ENCODE results near the gene CACNA1D.

Gene CACNA1D

DNA sequence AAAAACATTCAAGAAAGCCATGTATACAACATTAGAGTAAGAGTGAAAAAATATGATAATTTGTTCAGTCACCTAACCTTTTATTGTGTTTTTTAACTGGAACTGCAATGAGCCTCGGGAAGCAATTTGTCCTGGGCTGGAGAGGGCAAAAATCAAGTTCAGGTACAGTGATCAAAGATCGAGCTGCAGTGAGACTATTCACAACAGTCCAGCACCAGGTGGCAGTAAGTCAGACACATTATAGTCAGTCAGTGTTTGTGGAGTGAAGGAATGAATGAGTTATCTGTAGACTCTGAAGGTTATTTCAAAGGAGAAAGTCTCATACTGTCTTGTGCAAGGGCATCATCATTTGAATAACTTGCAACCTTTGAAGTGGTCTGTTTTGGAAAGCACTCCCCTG is 235.2 kb downstream of the CACNA1D start:
- no peak overlapping the region for H3K4me2 ChIP-seq (ENCODE audit: low read length, poor library complexity, severe bottlenecking)
- H2BK15ac ChIP-seq (ENCODE audit: low read depth, poor library complexity, severe bottlenecking), result no peak overlapping the region
- H3K27ac ChIP-seq (ENCODE audit: low read length, poor library complexity, severe bottlenecking), result no peak overlapping the region
- H3K4ac ChIP-seq (ENCODE audit: low read depth in 1 of 2, low read length in 2 of 2), result no peak overlapping the region
- H4K8ac ChIP-seq (ENCODE audit: low read length), result no peak overlapping the region
- H4K91ac ChIP-seq (ENCODE audit: low read length), result no peak overlapping the region
- 57% methylated on average over 2 of the region's 2 CpGs for WGBS
- H2AFZ ChIP-seq (ENCODE audit: low read depth, low read length), result no peak overlapping the region
- H2BK5ac ChIP-seq (ENCODE audit: low read depth, low read length, poor library complexity, severe bottlenecking), result no peak overlapping the region
- no peaks in the 10 kb centered on the region for H3K36me3 ChIP-seq (ENCODE audit: control insufficient read depth in 1 of 2, insufficient read depth in 2 of 2, low read depth in 1 of 2, low read length in 2 of 2)
- H2AK5ac ChIP-seq (ENCODE audit: low read length, severe bottlenecking), result no peak overlapping the region
- no peak overlapping the region for H2BK120ac ChIP-seq (ENCODE audit: low read depth, low read length)
- H3K4me1 ChIP-seq (ENCODE audit: control insufficient read depth, insufficient read depth, low read depth, low read length), result no peaks in the 10 kb centered on the region
- H3K79me1 ChIP-seq (replicated peaks; ENCODE audit: low read length, poor library complexity, severe bottlenecking), result no peaks in the 10 kb centered on the region
- no peak overlapping the region for H3K18ac ChIP-seq (ENCODE audit: low read depth in 1 of 2, low read length in 2 of 2)
- no peak overlapping the region for H3K9ac ChIP-seq (ENCODE audit: low read length)
- H3K4me3 ChIP-seq (ENCODE audit: insufficient read depth in 1 of 2, low read depth in 1 of 2, low read length in 2 of 2), result no peak overlapping the region
- H3K23ac ChIP-seq (ENCODE audit: low read length in 2 of 2), result no peak overlapping the region
- peaks cover 6 to 10% of the 10 kb centered on the region in 2 experiments for H3K27me3 ChIP-seq (ENCODE audit: control insufficient read depth in 1 of 2, insufficient read depth in 1 of 2, low read length in 2 of 2)
- H2BK12ac ChIP-seq (ENCODE audit: low read length in 2 of 2), result no peak overlapping the region
- no peak for DNase-seq
- no peaks in the 10 kb centered on the region for H3K9me3 ChIP-seq (ENCODE audit: control insufficient read depth, low read length)
- H3K14ac ChIP-seq (ENCODE audit: low read length in 2 of 2), result no peak overlapping the region

DNA sequence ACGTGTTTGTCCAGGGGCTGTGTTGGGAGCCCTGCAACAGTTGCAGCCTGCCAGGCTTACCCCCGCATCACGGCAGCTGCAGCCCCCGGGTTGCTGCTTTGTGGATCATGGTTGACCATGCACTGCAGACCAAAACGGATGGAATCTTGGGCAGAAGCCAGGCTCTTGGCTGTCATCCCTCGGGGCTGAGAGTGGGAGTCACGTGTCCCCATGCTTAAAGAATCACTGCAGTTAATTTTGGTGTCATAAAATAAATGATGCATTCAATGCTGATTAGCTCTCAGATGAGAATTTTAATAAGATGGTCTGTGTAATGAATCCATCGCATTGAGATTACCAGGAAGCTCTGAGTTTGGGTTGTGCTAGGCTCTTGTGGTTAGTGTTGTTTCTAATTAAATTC is 236.2 kb downstream of the CACNA1D start:
- Histone ChIP-seq H3K36me3 (ENCODE audit: control insufficient read depth in 1 of 2, insufficient read depth in 2 of 2, low read depth in 1 of 2, low read length in 2 of 2) (no peaks in the 10 kb centered on the region), H3K14ac (ENCODE audit: low read length in 2 of 2) (no peak overlapping the region), H3K4ac (ENCODE audit: low read depth in 1 of 2, low read length in 2 of 2) (no peak overlapping the region), H3K27me3 (ENCODE audit: control insufficient read depth in 1 of 2, insufficient read depth in 1 of 2, low read length in 2 of 2) (peaks cover 9 to 12% of the 10 kb centered on the region in 2 experiments), H2BK15ac (ENCODE audit: low read depth, poor library complexity, severe bottlenecking) (no peak overlapping the region), H2AFZ (ENCODE audit: low read depth, low read length) (no peak overlapping the region), H3K27ac (ENCODE audit: low read length, poor library complexity, severe bottlenecking) (no peak overlapping the region), H2AK5ac (ENCODE audit: low read length, severe bottlenecking) (no peak overlapping the region), H3K9ac (ENCODE audit: low read length) (no peak overlapping the region), H4K8ac (ENCODE audit: low read length) (no peak overlapping the region), H4K91ac (ENCODE audit: low read length) (no peak overlapping the region), H3K4me3 (ENCODE audit: insufficient read depth in 1 of 2, low read depth in 1 of 2, low read length in 2 of 2) (no peak overlapping the region), H3K23ac (ENCODE audit: low read length in 2 of 2) (no peak overlapping the region), H2BK120ac (ENCODE audit: low read depth, low read length) (no peak overlapping the region), H3K4me1 (ENCODE audit: control insufficient read depth, insufficient read depth, low read depth, low read length) (no peaks in the 10 kb centered on the region), H3K18ac (ENCODE audit: low read depth in 1 of 2, low read length in 2 of 2) (no peak overlapping the region), H3K79me1 (replicated peaks; ENCODE audit: low read length, poor library complexity, severe bottlenecking) (no peaks in the 10 kb centered on the region), H3K4me2 (ENCODE audit: low read length, poor library complexity, severe bottlenecking) (no peak overlapping the region), H2BK5ac (ENCODE audit: low read depth, low read length, poor library complexity, severe bottlenecking) (no peak overlapping the region), H2BK12ac (ENCODE audit: low read length in 2 of 2) (no peak overlapping the region), H3K9me3 (ENCODE audit: control insufficient read depth, low read length) (no peaks in the 10 kb centered on the region)
- 87% methylated on average over 8 of the region's 8 CpGs for WGBS
- no peak for DNase-seq

DNA sequence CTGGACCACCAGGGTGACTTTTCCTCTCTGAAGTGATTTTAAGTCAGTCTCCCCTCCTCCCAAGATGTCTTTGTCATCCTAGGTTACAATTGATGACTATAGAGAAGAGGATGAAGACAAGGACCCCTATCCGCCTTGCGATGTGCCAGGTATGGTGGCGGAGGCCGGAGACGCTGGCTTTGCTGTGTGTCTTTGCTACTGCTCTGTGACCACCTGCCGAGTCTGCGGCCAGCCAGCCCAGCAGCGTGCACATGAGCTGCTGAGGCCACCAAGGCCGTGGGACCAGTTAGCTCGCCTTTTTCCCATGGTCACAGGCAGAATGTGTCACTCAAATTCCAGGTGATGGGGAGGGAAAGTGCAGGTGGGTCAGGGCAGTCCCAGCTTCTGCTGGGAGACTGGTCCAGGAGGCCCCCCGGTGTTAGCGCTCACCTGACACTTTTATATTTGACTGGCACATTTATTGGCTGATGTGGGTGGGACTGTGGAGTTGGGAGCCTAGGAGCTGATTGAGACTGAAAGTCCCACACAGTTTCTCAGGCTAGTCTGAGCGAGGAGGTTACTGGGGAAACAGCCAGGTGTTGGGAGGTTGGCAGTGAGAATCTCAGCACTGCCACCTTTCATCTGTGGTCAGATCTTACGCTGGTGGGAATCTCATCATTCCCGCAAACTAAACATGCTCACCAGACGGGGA is 237.7 kb downstream of the CACNA1D start:
- no peaks in the 10 kb centered on the region for H3K9me3 ChIP-seq (ENCODE audit: control insufficient read depth, low read length)
- DNase-seq, result no peak
- no peak overlapping the region for H3K14ac ChIP-seq (ENCODE audit: low read length in 2 of 2)
- H3K4ac ChIP-seq (ENCODE audit: low read depth in 1 of 2, low read length in 2 of 2), result no peak overlapping the region
- H3K4me3 ChIP-seq (ENCODE audit: insufficient read depth in 1 of 2, low read depth in 1 of 2, low read length in 2 of 2), result no peak overlapping the region
- no peaks in the 10 kb centered on the region for H3K79me1 ChIP-seq (replicated peaks; ENCODE audit: low read length, poor library complexity, severe bottlenecking)
- H4K91ac ChIP-seq (ENCODE audit: low read length), result no peak overlapping the region
- H2BK12ac ChIP-seq (ENCODE audit: low read length in 2 of 2), result no peak overlapping the region
- no peak overlapping the region for H4K8ac ChIP-seq (ENCODE audit: low read length)
- no peak overlapping the region for H2AK5ac ChIP-seq (ENCODE audit: low read length, severe bottlenecking)
- H2AFZ ChIP-seq (ENCODE audit: low read depth, low read length), result no peak overlapping the region
- H3K23ac ChIP-seq (ENCODE audit: low read length in 2 of 2), result no peak overlapping the region
- WGBS, result 85% methylated on average over 13 of the region's 16 CpGs
- H3K36me3 ChIP-seq (ENCODE audit: control insufficient read depth in 1 of 2, insufficient read depth in 2 of 2, low read depth in 1 of 2, low read length in 2 of 2), result no peaks in the 10 kb centered on the region
- no peak overlapping the region for H3K9ac ChIP-seq (ENCODE audit: low read length)
- no peak overlapping the region for H3K27ac ChIP-seq (ENCODE audit: low read length, poor library complexity, severe bottlenecking)
- no peak overlapping the region for H3K4me2 ChIP-seq (ENCODE audit: low read length, poor library complexity, severe bottlenecking)
- H3K4me1 ChIP-seq (ENCODE audit: control insufficient read depth, insufficient read depth, low read depth, low read length), result no peaks in the 10 kb centered on the region
- no peak overlapping the region for H2BK5ac ChIP-seq (ENCODE audit: low read depth, low read length, poor library complexity, severe bottlenecking)
- no peak overlapping the region for H2BK120ac ChIP-seq (ENCODE audit: low read depth, low read length)
- peaks cover 8 to 15% of the 10 kb centered on the region in 2 experiments for H3K27me3 ChIP-seq (ENCODE audit: control insufficient read depth in 1 of 2, insufficient read depth in 1 of 2, low read length in 2 of 2)
- no peak overlapping the region for H2BK15ac ChIP-seq (ENCODE audit: low read depth, poor library complexity, severe bottlenecking)
- no peak overlapping the region for H3K18ac ChIP-seq (ENCODE audit: low read depth in 1 of 2, low read length in 2 of 2)

DNA sequence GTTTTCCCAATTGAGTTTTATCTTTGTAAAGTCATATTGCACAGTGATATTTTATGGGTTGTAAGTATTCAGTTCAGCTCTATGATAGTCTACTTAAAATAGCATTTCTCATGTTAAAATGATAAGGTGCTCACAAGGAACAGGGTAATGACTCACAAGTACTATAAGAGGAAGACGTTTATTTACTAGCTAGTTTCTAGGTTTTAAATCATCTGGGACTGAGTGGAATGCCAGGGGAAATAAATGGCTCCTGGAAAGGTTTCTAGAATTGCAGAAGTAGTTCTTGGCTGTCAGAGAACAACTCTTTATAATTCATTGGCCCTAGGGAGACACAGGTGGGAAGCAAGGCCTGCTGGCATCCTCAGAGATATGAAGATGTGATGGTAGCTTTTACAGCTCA is 239.0 kb downstream of the CACNA1D start:
- Histone ChIP-seq H2BK5ac (ENCODE audit: low read depth, low read length, poor library complexity, severe bottlenecking) (no peak overlapping the region), H3K9me3 (ENCODE audit: control insufficient read depth, low read length) (no peaks in the 10 kb centered on the region), H3K27me3 (ENCODE audit: control insufficient read depth in 1 of 2, insufficient read depth in 1 of 2, low read length in 2 of 2) (peaks cover 6 to 15% of the 10 kb centered on the region in 2 experiments), H4K8ac (ENCODE audit: low read length) (no peak overlapping the region), H3K23ac (ENCODE audit: low read length in 2 of 2) (no peak overlapping the region), H2BK12ac (ENCODE audit: low read length in 2 of 2) (no peak overlapping the region), H2AK5ac (ENCODE audit: low read length, severe bottlenecking) (no peak overlapping the region), H3K4me2 (ENCODE audit: low read length, poor library complexity, severe bottlenecking) (no peak overlapping the region), H2BK120ac (ENCODE audit: low read depth, low read length) (no peak overlapping the region), H3K79me1 (replicated peaks; ENCODE audit: low read length, poor library complexity, severe bottlenecking) (no peaks in the 10 kb centered on the region), H3K36me3 (ENCODE audit: control insufficient read depth in 1 of 2, insufficient read depth in 2 of 2, low read depth in 1 of 2, low read length in 2 of 2) (no peaks in the 10 kb centered on the region), H3K9ac (ENCODE audit: low read length) (no peak overlapping the region), H3K4me3 (ENCODE audit: insufficient read depth in 1 of 2, low read depth in 1 of 2, low read length in 2 of 2) (no peak overlapping the region), H2BK15ac (ENCODE audit: low read depth, poor library complexity, severe bottlenecking) (no peak overlapping the region), H3K4me1 (ENCODE audit: control insufficient read depth, insufficient read depth, low read depth, low read length) (no peaks in the 10 kb centered on the region), H3K4ac (ENCODE audit: low read depth in 1 of 2, low read length in 2 of 2) (no peak overlapping the region), H3K27ac (ENCODE audit: low read length, poor library complexity, severe bottlenecking) (no peak overlapping the region), H4K91ac (ENCODE audit: low read length) (no peak overlapping the region), H3K14ac (ENCODE audit: low read length in 2 of 2) (no peak overlapping the region), H2AFZ (ENCODE audit: low read depth, low read length) (no peak overlapping the region), H3K18ac (ENCODE audit: low read depth in 1 of 2, low read length in 2 of 2) (no peak overlapping the region)
- WGBS, result 4% methylated on average over 1 of the region's 1 CpG
- DNase-seq, result no peak

All from mesenchymal stem cell (in vitro differentiated cells and primary cell).